Neural cell (in vitro differentiated cells): ENCODE measurements around the gene CCDC63. TPM values are rescaled to one million over a fixed set of nuclear protein-coding genes. Genes with fewer than 3 reads are reported as not detected.

Experiments
- H2AFZ ChIP-seq: fragments of 200-600, 300-800 bp; sonication (generic), shearing (Covaris generic); 2 replicates; pipeline ENCODE4 v1.6.0; 2014; ENCODE audit warnings: low read depth, mild to moderate bottlenecking, antibody characterized with exemption, low read length, moderate library complexity
- H3F3A ChIP-seq: fragments of 200-600 bp; shearing (Covaris generic); 2 replicates; pipeline ENCODE4 v1.6.1; 2016; ENCODE audit warnings: mild to moderate bottlenecking, moderate library complexity, mixed read lengths, antibody characterized with exemption, low read length; ENCODE audit not compliant: insufficient read depth, poor library complexity, severe bottlenecking
- H3K27ac ChIP-seq: fragments of 200-600, 300-800 bp; sonication (generic), shearing (Covaris generic); 2 replicates; pipeline ENCODE4 v1.5.1; 2014; ENCODE audit warnings: mild to moderate bottlenecking, low read length, moderate library complexity
- H3K27me3 ChIP-seq: fragments of 300-800, 200-600 bp; sonication (generic), shearing (Covaris generic); 2 replicates; pipeline ENCODE4 v1.6.0; 2014; ENCODE audit warnings: mild to moderate bottlenecking, low read depth, low read length, moderate library complexity; ENCODE audit not compliant: insufficient read depth
- H3K36me3 ChIP-seq: fragments of 300-800, 200-600 bp; sonication (generic), shearing (Covaris generic); 2 replicates; pipeline ENCODE4 v1.5.1; 2014; ENCODE audit warnings: mild to moderate bottlenecking, antibody characterized with exemption, low read length, moderate library complexity; ENCODE audit not compliant: insufficient read depth
- H3K4me2 ChIP-seq: fragments of 300-800, 200-600 bp; sonication (generic), shearing (Covaris generic); 2 replicates; pipeline ENCODE4 v1.6.0; 2014; ENCODE audit warnings: mild to moderate bottlenecking, low read length
- H3K4me3 ChIP-seq: fragments of 300-800, 200-600 bp; sonication (generic), shearing (Covaris generic); 2 replicates; pipeline ENCODE4 v1.5.1; 2014; ENCODE audit warnings: mild to moderate bottlenecking, low read length, moderate library complexity
- H3K79me2 ChIP-seq: fragments of 200-600 bp; shearing (Covaris generic); replicated peaks from 2 replicates; pipeline ENCODE4 v1.6.0; 2014; ENCODE audit warnings: mild to moderate bottlenecking, low read length, moderate library complexity; ENCODE audit not compliant: insufficient read depth
- H3K9ac ChIP-seq: fragments of 300-800, 200-600 bp; sonication (generic), shearing (Covaris generic); 2 replicates; pipeline ENCODE4 v1.6.1; 2016; ENCODE audit warnings: mild to moderate bottlenecking, low read length, mixed read lengths
- H3K9me2 ChIP-seq: fragments of 200-600 bp; shearing (Covaris generic); 2 replicates; pipeline ENCODE4 v1.6.1; 2016; ENCODE audit warnings: mild to moderate bottlenecking, low read length, mixed read lengths; ENCODE audit not compliant: insufficient read depth
- H3K9me3 ChIP-seq: fragments of 200-600, 300-800 bp; sonication (generic), shearing (Covaris generic); 2 replicates; pipeline ENCODE4 v1.6.1; 2016; ENCODE audit warnings: mild to moderate bottlenecking, mixed run types, low read length, moderate library complexity, mixed read lengths
- H4K20me1 ChIP-seq: fragments of 200-600 bp; shearing (Covaris generic); 2 replicates; pipeline ENCODE4 v1.6.1; 2016; ENCODE audit warnings: mild to moderate bottlenecking, mixed run types; ENCODE audit not compliant: insufficient read depth
- CTCF ChIP-seq: fragments of 450-650 bp; IDR thresholded peaks from 2 replicates; pipeline ENCODE4 v1.5.1; 2014; ENCODE audit warnings: antibody characterized with exemption, mild to moderate bottlenecking, moderate library complexity; ENCODE audit not compliant: poor library complexity, severe bottlenecking
- EP300 ChIP-seq: fragments of 450-650 bp; conservative IDR thresholded peaks from 2 replicates; pipeline ENCODE4 v1.6.1; 2014; ENCODE audit warnings: antibody characterized with exemption, mild to moderate bottlenecking, moderate library complexity; ENCODE audit not compliant: poor library complexity, severe bottlenecking
- EZH2 ChIP-seq: fragments of 200-600, 300-800 bp; shearing (Covaris generic), sonication (generic); IDR thresholded peaks from 2 replicates; pipeline ENCODE4 v1.6.1; 2014; ENCODE audit warnings: antibody characterized with exemption, low read length, borderline replicate concordance, mild to moderate bottlenecking; ENCODE audit not compliant: insufficient read depth, poor library complexity, severe bottlenecking
- MXI1 ChIP-seq: fragments of 450-650 bp; conservative IDR thresholded peaks from 2 replicates; pipeline ENCODE4 v1.6.1; 2014; ENCODE audit warnings: antibody characterized with exemption, mild to moderate bottlenecking; ENCODE audit not compliant: poor library complexity, severe bottlenecking
- POLR2AphosphoS5 ChIP-seq: IDR thresholded peaks from 2 replicates; pipeline ENCODE4 v1.6.1; 2012
- RAD21 ChIP-seq: fragments of 450-650 bp; conservative IDR thresholded peaks from 2 replicates; pipeline ENCODE4 v1.6.1; 2014; ENCODE audit warnings: antibody characterized with exemption, mild to moderate bottlenecking, moderate library complexity
- SMC3 ChIP-seq: fragments of 450-650 bp; conservative IDR thresholded peaks from 2 replicates; pipeline ENCODE4 v1.6.1; 2014; ENCODE audit warnings: antibody characterized with exemption, mild to moderate bottlenecking, moderate library complexity; ENCODE audit not compliant: poor library complexity
- TAF1 ChIP-seq: IDR thresholded peaks from 2 replicates; pipeline ENCODE4 v1.6.1; 2012; ENCODE audit warnings: low read depth
- polyA plus RNA-seq: library from polyadenylated mRNA; depleted of rRNA; stranded (reverse); fragments of >200 nt; gene quantifications from 2 replicates; pipeline ENCODE4 v1.2.3, GENCODE V29; 2014
- TF ChIP-seq, protein P1 (sequence below): IDR thresholded peaks from 2 replicates; pipeline ENCODE4 v1.6.1; 2012; ENCODE audit warnings: borderline replicate concordance

CCDC63 gene
- polyA plus RNA-seq, 1 donor from 2014 or later: not detected

DNA sequence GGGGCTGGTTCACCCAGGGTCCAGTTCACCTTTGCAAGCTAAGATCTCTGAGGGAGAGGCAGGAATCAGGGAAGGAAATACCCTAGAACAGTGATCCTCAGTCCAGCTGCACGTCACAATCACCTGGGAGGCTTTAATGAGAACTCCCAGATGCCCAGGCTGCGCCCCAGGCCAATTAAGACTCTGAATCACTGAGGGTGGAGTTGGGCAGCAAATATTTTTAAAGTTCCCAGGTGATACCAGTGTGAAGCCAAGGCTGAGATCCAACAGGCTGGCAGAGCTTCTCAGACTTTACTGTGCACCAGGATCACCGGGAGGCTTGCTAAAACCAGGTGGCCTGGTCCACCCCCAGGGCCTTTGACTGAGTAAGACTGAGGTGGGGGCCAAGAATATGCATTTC, 49.8 kb downstream of the CCDC63 start:
- Histone ChIP-seq H3K9ac (no peak overlapping the region), H3K9me3 (no peaks in the 10 kb centered on the region), H3K27me3 (no peaks in the 10 kb centered on the region), H3K4me2 (no peak overlapping the region), H3K9me2 (no peaks in the 10 kb centered on the region), H3K36me3 (no peaks in the 10 kb centered on the region), H3F3A (no peaks in the 10 kb centered on the region), H3K79me2 (no peaks in the 10 kb centered on the region), H3K4me3 (no peak overlapping the region), H2AFZ (no peak overlapping the region), H3K27ac (no peak overlapping the region), H4K20me1 (no peaks in the 10 kb centered on the region)
- TF ChIP-seq POLR2AphosphoS5: no peak

- Histone ChIP-seq H3K27me3 (no peaks in the 10 kb centered on the region), H3F3A (no peaks in the 10 kb centered on the region), H3K36me3 (no peaks in the 10 kb centered on the region), H3K79me2 (no peaks in the 10 kb centered on the region), H2AFZ (no peak overlapping the region), H4K20me1 (no peaks in the 10 kb centered on the region), H3K9me2 (no peaks in the 10 kb centered on the region), H3K4me3 (no peak overlapping the region), H3K9me3 (no peaks in the 10 kb centered on the region), H3K9ac (no peak overlapping the region), H3K4me2 (no peak overlapping the region), H3K27ac (no peak overlapping the region)
- no peak for TF ChIP-seq CTCF
- no peak for TF ChIP-seq EP300
- TF ChIP-seq EZH2: no peak
- TF ChIP-seq MXI1: no peak
- no peak for TF ChIP-seq SMC3
- TF ChIP-seq RAD21: no peak
- TF ChIP-seq POLR2AphosphoS5: no peak
- TF ChIP-seq TAF1: no peak
- TF ChIP-seq, protein P1, sequence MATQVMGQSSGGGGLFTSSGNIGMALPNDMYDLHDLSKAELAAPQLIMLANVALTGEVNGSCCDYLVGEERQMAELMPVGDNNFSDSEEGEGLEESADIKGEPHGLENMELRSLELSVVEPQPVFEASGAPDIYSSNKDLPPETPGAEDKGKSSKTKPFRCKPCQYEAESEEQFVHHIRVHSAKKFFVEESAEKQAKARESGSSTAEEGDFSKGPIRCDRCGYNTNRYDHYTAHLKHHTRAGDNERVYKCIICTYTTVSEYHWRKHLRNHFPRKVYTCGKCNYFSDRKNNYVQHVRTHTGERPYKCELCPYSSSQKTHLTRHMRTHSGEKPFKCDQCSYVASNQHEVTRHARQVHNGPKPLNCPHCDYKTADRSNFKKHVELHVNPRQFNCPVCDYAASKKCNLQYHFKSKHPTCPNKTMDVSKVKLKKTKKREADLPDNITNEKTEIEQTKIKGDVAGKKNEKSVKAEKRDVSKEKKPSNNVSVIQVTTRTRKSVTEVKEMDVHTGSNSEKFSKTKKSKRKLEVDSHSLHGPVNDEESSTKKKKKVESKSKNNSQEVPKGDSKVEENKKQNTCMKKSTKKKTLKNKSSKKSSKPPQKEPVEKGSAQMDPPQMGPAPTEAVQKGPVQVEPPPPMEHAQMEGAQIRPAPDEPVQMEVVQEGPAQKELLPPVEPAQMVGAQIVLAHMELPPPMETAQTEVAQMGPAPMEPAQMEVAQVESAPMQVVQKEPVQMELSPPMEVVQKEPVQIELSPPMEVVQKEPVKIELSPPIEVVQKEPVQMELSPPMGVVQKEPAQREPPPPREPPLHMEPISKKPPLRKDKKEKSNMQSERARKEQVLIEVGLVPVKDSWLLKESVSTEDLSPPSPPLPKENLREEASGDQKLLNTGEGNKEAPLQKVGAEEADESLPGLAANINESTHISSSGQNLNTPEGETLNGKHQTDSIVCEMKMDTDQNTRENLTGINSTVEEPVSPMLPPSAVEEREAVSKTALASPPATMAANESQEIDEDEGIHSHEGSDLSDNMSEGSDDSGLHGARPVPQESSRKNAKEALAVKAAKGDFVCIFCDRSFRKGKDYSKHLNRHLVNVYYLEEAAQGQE: no peak
Observed at GRCh38 chr12:110901401-110901800, 54.6 kb downstream of the CCDC63 start.

- Histone ChIP-seq H3K36me3 (no peaks in the 10 kb centered on the region), H3K27ac (no peak overlapping the region), H2AFZ (no peak overlapping the region), H3K4me2 (no peak overlapping the region), H4K20me1 (no peaks in the 10 kb centered on the region), H3K9me2 (no peaks in the 10 kb centered on the region), H3K79me2 (no peaks in the 10 kb centered on the region), H3K27me3 (no peaks in the 10 kb centered on the region), H3F3A (no peaks in the 10 kb centered on the region), H3K9ac (no peak overlapping the region), H3K4me3 (no peak overlapping the region), H3K9me3 (no peaks in the 10 kb centered on the region)
- TF ChIP-seq MXI1: no peak
- TF ChIP-seq EZH2: no peak
- no peak for TF ChIP-seq EP300
- TF ChIP-seq TAF1: no peak
- no peak for TF ChIP-seq SMC3
- no peak for TF ChIP-seq POLR2AphosphoS5
- no peak for TF ChIP-seq CTCF
- TF ChIP-seq, protein P1: no peak
- TF ChIP-seq RAD21: no peak
Observed at GRCh38 chr12:110903511-110903910, 56.7 kb downstream of the CCDC63 start.
